Endothelial cell of umbilical vein (primary cell): Measurements from ENCODE around the gene CPSF3. TPM values are rescaled to one million over a fixed set of nuclear protein-coding genes. Genes with fewer than 3 reads are reported as not detected.

Experiments
- BruUV-seq: library from RNA; stranded (reverse); fragments of 400-500 nt; replicated peaks from 2 replicates; lab custom pipeline; 2021; lab: Mats Ljungman, UMichigan
- CTCF ChIA-PET: fragments of 300-600, 350-600 bp; sonication (Branson Sonifier 250); formaldehyde crosslinking; loops from one replicate; lab custom pipeline; 2021; ENCODE audit warnings: antibody characterized with exemption, inconsistent platforms; lab: Charles Lee
- POLR2A ChIA-PET: fragments of 300-600, 350-600 bp; sonication (Branson Sonifier 250); formaldehyde crosslinking; loops from one replicate; lab custom pipeline; 2021; ENCODE audit warnings: antibody characterized with exemption, inconsistent platforms; lab: Charles Lee
- DNase-seq: peaks from one replicate; pipeline ENCODE4 v3.0.0-alpha.2; 2011; ENCODE audit warnings: low read depth, low spot score
- FAIRE-seq: peaks from 2 replicates; lab custom pipeline; 2011; peaks lifted over from hg19 to GRCh38; lab: Jason Lieb, UNC
- H2AFZ ChIP-seq: 2 replicates; pipeline ENCODE4 v1.6.0; 2012; ENCODE audit warnings: low read depth, low read length, control low read depth, inconsistent platforms
- H3K27ac ChIP-seq: 2 replicates; pipeline ENCODE4 v1.5.1; 2011; ENCODE audit warnings: low read depth, mild to moderate bottlenecking, control low read depth, low read length, moderate library complexity; ENCODE audit not compliant: insufficient read depth
- H3K27me3 ChIP-seq, 2 experiments: 2 replicates each; pipeline versions ENCODE4 v1.6.0 to v1.6.1; 2011; ENCODE audit warnings: low read length in 2 of 2, mixed read lengths in 1 of 2; ENCODE audit not compliant: control insufficient read depth in 2 of 2, insufficient read depth in 2 of 2
- H3K36me3 ChIP-seq, 2 experiments: 2 replicates in 1 of 2; 3 replicates in 1 of 2; pipeline ENCODE4 v1.5.1; 2011; ENCODE audit warnings: low read length in 2 of 2, mild to moderate bottlenecking in 1 of 2, moderate library complexity in 1 of 2; ENCODE audit not compliant: control insufficient read depth in 2 of 2, insufficient read depth in 2 of 2; ENCODE audit errors: extremely low read depth in 1 of 2
- H3K4me1 ChIP-seq: 3 replicates; pipeline ENCODE4 v1.5.1; 2011; ENCODE audit warnings: mild to moderate bottlenecking, low read length; ENCODE audit not compliant: control insufficient read depth, insufficient read depth; ENCODE audit errors: extremely low read depth
- H3K4me2 ChIP-seq: 2 replicates; pipeline ENCODE4 v1.6.1; 2011; ENCODE audit warnings: low read length, control low read depth, mixed read lengths; ENCODE audit not compliant: insufficient read depth
- H3K4me3 ChIP-seq, 3 experiments: fragments of 200-600 bp in 1 of 3; sonication (generic), shearing (Covaris generic) in 1 of 3; replicated peaks in 1 of 3; 2 replicates each; pipeline ENCODE4 v1.5.1; 2011 to 2016; ENCODE audit warnings: control low read depth in 3 of 3, low read length in 3 of 3, mild to moderate bottlenecking in 2 of 3, inconsistent platforms in 1 of 3, low read depth in 1 of 3, moderate library complexity in 1 of 3; ENCODE audit not compliant: insufficient read depth in 1 of 3
- H3K79me2 ChIP-seq: 2 replicates; pipeline ENCODE4 v1.6.0; 2012; ENCODE audit warnings: low read length, inconsistent platforms; ENCODE audit not compliant: control insufficient read depth, insufficient read depth
- H3K9ac ChIP-seq: replicated peaks from 2 replicates; pipeline ENCODE3; 2011; ENCODE audit warnings: low read length, control low read depth; ENCODE audit not compliant: insufficient read depth; ENCODE audit errors: extremely low read depth
- H3K9me1 ChIP-seq: replicated peaks from 3 replicates; pipeline ENCODE4 v1.6.0; 2011; ENCODE audit warnings: mild to moderate bottlenecking, low read length; ENCODE audit not compliant: control insufficient read depth, insufficient read depth; ENCODE audit errors: extremely low read depth
- H3K9me3 ChIP-seq: replicated peaks from 2 replicates; pipeline ENCODE4 v1.5.1; 2012; ENCODE audit warnings: low read length, inconsistent platforms; ENCODE audit not compliant: control insufficient read depth, insufficient read depth
- H4K20me1 ChIP-seq: replicated peaks from 2 replicates; pipeline ENCODE3; 2011; ENCODE audit warnings: mild to moderate bottlenecking, low read length; ENCODE audit not compliant: control insufficient read depth, insufficient read depth; ENCODE audit errors: extremely low read depth
- EZH2 ChIP-seq: IDR thresholded peaks from 2 replicates; pipeline ENCODE4 v1.6.1; 2012; ENCODE audit warnings: borderline replicate concordance, low read depth, mild to moderate bottlenecking, moderate library complexity, low read length, inconsistent platforms; ENCODE audit not compliant: severe bottlenecking
- FOS ChIP-seq: IDR thresholded peaks from 2 replicates; pipeline ENCODE4 v1.6.1; 2011; ENCODE audit warnings: mild to moderate bottlenecking, low read length, moderate library complexity, borderline replicate concordance; ENCODE audit not compliant: insufficient read depth
- GATA2 ChIP-seq: IDR thresholded peaks from 2 replicates; pipeline ENCODE4 v1.7.0; 2011; ENCODE audit warnings: low read depth, mild to moderate bottlenecking, moderate library complexity, mixed read lengths, low read length; ENCODE audit not compliant: insufficient read length, insufficient read depth
- JUN ChIP-seq: IDR thresholded peaks from 2 replicates; pipeline ENCODE4 v1.6.1; 2011; ENCODE audit warnings: borderline replicate concordance, low read depth; ENCODE audit not compliant: insufficient read length, insufficient read depth
- MYC ChIP-seq: IDR thresholded peaks from one replicate; pipeline ENCODE4 v1.6.1; 2011; ENCODE audit warnings: mild to moderate bottlenecking, low read depth, low read length
- POLR2A ChIP-seq: IDR thresholded peaks from 2 replicates; pipeline ENCODE4 v1.6.1; 2012; ENCODE audit warnings: low read depth, mild to moderate bottlenecking, control low read depth, low read length
- POLR2AphosphoS5 ChIP-seq: IDR thresholded peaks from 2 replicates; pipeline ENCODE4 v1.6.1; 2012; ENCODE audit warnings: low read depth, mild to moderate bottlenecking, control low read depth, low read length, moderate library complexity; ENCODE audit not compliant: insufficient read depth
- dilution Hi-C: fragments of 300-500 bp; cut with MboI; formaldehyde crosslinking; loops from one replicate; pipeline ENCODE4 v1.15.0; 2019; ENCODE audit warnings: low sequenced_read_pairs; ENCODE audit not compliant: extremely low pct_ligation_motif_present
- intact Hi-C: fragments of 100-400 bp; cut with micrococcal nuclease; formaldehyde crosslinking; loops from one replicate; pipeline ENCODE4 v1.10.0; 2022
- polyA plus RNA-seq, 4 experiments: library from polyadenylated mRNA; depleted of rRNA in 3 of 4; stranded (reverse) in 3 of 4; unstranded in 1 of 4; fragments of >200 nt; gene quantifications; 2 replicates each; pipeline versions ENCODE4 v1.2.1 to v1.2.3, GENCODE V29; 2011 to 2012; ENCODE audit warnings: missing spikeins in 1 of 4
- total RNA-seq: library from RNA; stranded (reverse); gene quantifications from 2 replicates; pipeline ENCODE4 v1.2.3, GENCODE V29; 2021
- TF ChIP-seq, protein P1 (sequence below), 2 donors: IDR thresholded peaks; 1 replicate in 1 of 2; 2 replicates in 1 of 2; pipeline ENCODE4 v1.5.1; 2011; ENCODE audit warnings: low read length in 2 of 2, mild to moderate bottlenecking in 2 of 2, moderate library complexity in 2 of 2, control low read depth in 1 of 2, inconsistent platforms in 1 of 2, low read depth in 1 of 2; ENCODE audit not compliant: insufficient read depth in 1 of 2; ENCODE audit errors: extremely low read depth in 1 of 2
- TF ChIP-seq, protein P2 (sequence below): IDR thresholded peaks from 2 replicates; pipeline ENCODE4 v1.6.1; 2011; ENCODE audit not compliant: insufficient read depth, insufficient read length

CPSF3 gene
- total and polyA plus RNA-seq, 2 donors (not counting 3 experiments of a cell fraction or from before 2014, with no cell fraction given): 13.7 to 35.6 TPM

DNA sequence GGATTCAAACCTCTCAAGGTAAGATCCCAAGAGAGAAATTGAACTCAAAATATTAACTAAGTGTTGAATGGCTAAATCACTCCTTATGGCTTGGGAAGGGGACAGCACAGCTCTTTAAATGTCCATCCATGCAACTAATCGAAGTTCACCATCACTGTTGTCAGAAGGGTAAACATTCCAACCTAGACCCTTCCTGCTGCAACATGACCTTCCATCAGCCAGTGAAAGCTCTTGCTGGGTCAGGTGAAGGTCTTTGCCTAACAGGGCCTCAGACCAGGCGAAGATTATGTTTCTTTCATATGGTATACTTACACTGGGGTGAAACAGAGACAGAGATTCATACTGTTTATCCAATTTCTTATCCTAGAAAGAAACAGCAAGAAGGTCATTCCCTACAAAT is 67.3 kb downstream of the CPSF3 start:
- POLR2A ChIA-PET: no interaction called here
- dilution Hi-C loops: no loop called here
- peaks cover 40% of the 10 kb centered on the region in 2 experiments for H3K36me3 ChIP-seq

DNA sequence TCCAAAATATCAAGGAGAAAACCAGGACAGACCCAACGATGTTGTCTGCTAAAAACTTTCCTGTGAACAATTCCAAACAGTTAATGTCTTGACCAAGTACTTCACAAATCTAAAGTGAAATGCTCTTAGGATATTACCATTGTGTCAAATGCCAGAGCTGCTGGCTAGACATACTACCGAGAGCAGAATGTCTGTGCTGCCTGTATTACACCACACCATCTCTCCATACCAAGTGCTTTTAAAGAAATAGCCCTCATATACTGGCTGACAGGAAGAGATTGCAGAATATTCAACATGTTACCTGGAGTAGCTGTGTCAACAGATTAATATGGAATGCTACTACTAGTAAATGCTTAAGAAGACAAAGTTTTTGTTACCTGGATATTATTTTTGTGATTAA is 69.5 kb downstream of the CPSF3 start:
- Histone ChIP-seq H3K79me2 (no peaks in the 10 kb centered on the region), H3K9me1 (no peaks in the 10 kb centered on the region), H4K20me1 (no peaks in the 10 kb centered on the region), H3K4me2 (no peak overlapping the region), H3K27me3 (no peaks in the 10 kb centered on the region), H3K4me3 (no peak overlapping the region), H3K27ac (no peak overlapping the region), H3K36me3 (peaks cover 39 to 42% of the 10 kb centered on the region in 2 experiments), H3K9me3 (no peaks in the 10 kb centered on the region), H2AFZ (no peak overlapping the region), H3K4me1 (no peaks in the 10 kb centered on the region), H3K9ac (no peak overlapping the region)
- FAIRE-seq (no peak), DNase-seq (no peak)
- dilution Hi-C loops: no loop called here
- intact Hi-C loops: no loop called here
- no TSS peak for BruUV-seq
- POLR2A ChIA-PET: interaction anchor here (0.6 kb wide), 2 partner anchors 21 to 235 kb away, joined by 6 to 7 read pairs; no protein-coding TSS in a partner anchor
- no peak for TF ChIP-seq FOS
- TF ChIP-seq EZH2: no peak
- TF ChIP-seq, protein P1, sequence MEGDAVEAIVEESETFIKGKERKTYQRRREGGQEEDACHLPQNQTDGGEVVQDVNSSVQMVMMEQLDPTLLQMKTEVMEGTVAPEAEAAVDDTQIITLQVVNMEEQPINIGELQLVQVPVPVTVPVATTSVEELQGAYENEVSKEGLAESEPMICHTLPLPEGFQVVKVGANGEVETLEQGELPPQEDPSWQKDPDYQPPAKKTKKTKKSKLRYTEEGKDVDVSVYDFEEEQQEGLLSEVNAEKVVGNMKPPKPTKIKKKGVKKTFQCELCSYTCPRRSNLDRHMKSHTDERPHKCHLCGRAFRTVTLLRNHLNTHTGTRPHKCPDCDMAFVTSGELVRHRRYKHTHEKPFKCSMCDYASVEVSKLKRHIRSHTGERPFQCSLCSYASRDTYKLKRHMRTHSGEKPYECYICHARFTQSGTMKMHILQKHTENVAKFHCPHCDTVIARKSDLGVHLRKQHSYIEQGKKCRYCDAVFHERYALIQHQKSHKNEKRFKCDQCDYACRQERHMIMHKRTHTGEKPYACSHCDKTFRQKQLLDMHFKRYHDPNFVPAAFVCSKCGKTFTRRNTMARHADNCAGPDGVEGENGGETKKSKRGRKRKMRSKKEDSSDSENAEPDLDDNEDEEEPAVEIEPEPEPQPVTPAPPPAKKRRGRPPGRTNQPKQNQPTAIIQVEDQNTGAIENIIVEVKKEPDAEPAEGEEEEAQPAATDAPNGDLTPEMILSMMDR (IDR thresholded peaks at IDR 0.05; ENCODE audit: extremely low read depth in 1 of 2, insufficient read depth in 1 of 2, low read depth in 1 of 2, low read length in 2 of 2): no peak
- no peak for TF ChIP-seq POLR2AphosphoS5
- TF ChIP-seq GATA2: no peak
- TF ChIP-seq, protein P2, sequence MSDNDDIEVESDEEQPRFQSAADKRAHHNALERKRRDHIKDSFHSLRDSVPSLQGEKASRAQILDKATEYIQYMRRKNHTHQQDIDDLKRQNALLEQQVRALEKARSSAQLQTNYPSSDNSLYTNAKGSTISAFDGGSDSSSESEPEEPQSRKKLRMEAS: no peak
- TF ChIP-seq POLR2A: no peak
- no peak for TF ChIP-seq JUN
- TF ChIP-seq MYC: no peak
- CTCF ChIA-PET: interaction anchor here (1.0 to 1.1 kb wide), 2 partner anchors 13 to 46 kb away, joined by 3 to 4 read pairs; no protein-coding TSS in a partner anchor

More for the DNA sequence above, 67.3 kb downstream of the CPSF3 start:
- CTCF ChIA-PET: no interaction called here
- Histone ChIP-seq H3K79me2 (no peaks in the 10 kb centered on the region), H3K9me3 (no peaks in the 10 kb centered on the region), H4K20me1 (no peaks in the 10 kb centered on the region), H3K4me1 (no peaks in the 10 kb centered on the region), H3K9me1 (no peaks in the 10 kb centered on the region), H3K4me2 (no peak overlapping the region), H2AFZ (no peak overlapping the region), H3K4me3 (no peak overlapping the region), H3K27me3 (no peaks in the 10 kb centered on the region), H3K9ac (no peak overlapping the region), H3K27ac (no peak overlapping the region)
- DNase-seq (no peak), FAIRE-seq (no peak)
- intact Hi-C loops: no loop called here
- BruUV-seq: no TSS peak
- TF ChIP-seq POLR2A (no peak), POLR2AphosphoS5 (no peak), EZH2 (no peak), FOS (no peak), MYC (no peak), JUN (no peak)
- TF ChIP-seq, protein P2: no peak
